ENCODE data around the gene WNK3.

DNA sequence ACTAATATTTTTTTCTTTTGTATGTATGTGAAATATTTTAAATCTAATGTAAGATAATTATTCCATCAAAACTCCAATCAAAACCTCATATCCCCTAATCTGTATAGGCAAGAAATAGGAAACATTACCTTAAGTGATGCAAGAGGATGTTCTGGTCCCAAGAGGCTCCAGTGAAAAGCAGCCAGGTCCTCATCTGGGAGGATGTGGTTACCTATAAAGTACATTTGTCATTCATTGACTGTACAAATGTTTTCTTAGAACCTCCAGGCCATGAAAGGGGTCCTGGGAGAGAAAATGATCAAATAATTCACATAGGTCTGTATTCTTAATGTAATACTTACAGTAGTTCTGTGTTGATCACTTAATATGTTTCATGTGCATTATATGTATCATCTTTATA is 200.3 kb downstream of the WNK3 start:
- TF ChIP-seq, protein P1, sequence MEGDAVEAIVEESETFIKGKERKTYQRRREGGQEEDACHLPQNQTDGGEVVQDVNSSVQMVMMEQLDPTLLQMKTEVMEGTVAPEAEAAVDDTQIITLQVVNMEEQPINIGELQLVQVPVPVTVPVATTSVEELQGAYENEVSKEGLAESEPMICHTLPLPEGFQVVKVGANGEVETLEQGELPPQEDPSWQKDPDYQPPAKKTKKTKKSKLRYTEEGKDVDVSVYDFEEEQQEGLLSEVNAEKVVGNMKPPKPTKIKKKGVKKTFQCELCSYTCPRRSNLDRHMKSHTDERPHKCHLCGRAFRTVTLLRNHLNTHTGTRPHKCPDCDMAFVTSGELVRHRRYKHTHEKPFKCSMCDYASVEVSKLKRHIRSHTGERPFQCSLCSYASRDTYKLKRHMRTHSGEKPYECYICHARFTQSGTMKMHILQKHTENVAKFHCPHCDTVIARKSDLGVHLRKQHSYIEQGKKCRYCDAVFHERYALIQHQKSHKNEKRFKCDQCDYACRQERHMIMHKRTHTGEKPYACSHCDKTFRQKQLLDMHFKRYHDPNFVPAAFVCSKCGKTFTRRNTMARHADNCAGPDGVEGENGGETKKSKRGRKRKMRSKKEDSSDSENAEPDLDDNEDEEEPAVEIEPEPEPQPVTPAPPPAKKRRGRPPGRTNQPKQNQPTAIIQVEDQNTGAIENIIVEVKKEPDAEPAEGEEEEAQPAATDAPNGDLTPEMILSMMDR (IDR thresholded peaks at IDR 0.05; ENCODE audit: low read length): no peak
- no peak for TF ChIP-seq EZH2 (optimal IDR thresholded peaks at IDR 0.05; ENCODE audit: low read depth, low read length)

Measured in MM.1S (cell line).